Measurements from ENCODE around the gene ST3GAL3.

- TF ChIP-seq CTCF (IDR thresholded peaks at IDR 0.05; ENCODE audit: extremely low read depth in 1 of 2, insufficient read depth in 1 of 2, low read depth in 1 of 2, low read length in 2 of 2) (no peak), POLR2AphosphoS5 (IDR thresholded peaks at IDR 0.05; ENCODE audit: insufficient read depth, low read depth, low read length) (no peak), JUN (IDR thresholded peaks at IDR 0.05; ENCODE audit: borderline replicate concordance, insufficient read depth, insufficient read length, low read depth) (no peak), POLR2A (IDR thresholded peaks at IDR 0.05; ENCODE audit: low read depth, low read length) (no peak), MYC (IDR thresholded peaks at IDR 0.05; ENCODE audit: low read depth, low read length) (no peak), MAX (IDR thresholded peaks at IDR 0.05; ENCODE audit: insufficient read depth, insufficient read length) (no peak), EZH2 (IDR thresholded peaks at IDR 0.05; ENCODE audit: borderline replicate concordance, low read depth, low read length, severe bottlenecking) (no peak), FOS (IDR thresholded peaks at IDR 0.05; ENCODE audit: borderline replicate concordance, insufficient read depth, low read length) (no peak)
These were observed 180.4 kb downstream of the ST3GAL3 start for GRCh38 chr1:43887748-43888147.
